Right atrium auricular region (tissue), 2 donors: ENCODE results near the gene CNTNAP5. TPM values are rescaled to one million over a fixed set of nuclear protein-coding genes. Genes with fewer than 3 reads are reported as not detected.

ENCODE experiments used
- DNase-seq: peaks from one replicate; pipeline ENCODE4 v3.0.0-alpha.2; 2019; ENCODE audit warnings: low spot score
- H3K27ac ChIP-seq, 2 donors: fragments of 200-600 bp; sonication (generic); 1 replicate in 1 of 2; 2 replicates in 1 of 2; pipeline ENCODE4 v1.5.1; 2016 to 2019
- H3K27me3 ChIP-seq, 2 donors: fragments of 200-600 bp; sonication (generic); one replicate each; pipeline versions ENCODE4 v1.5.1 to v1.6.0; 2017 to 2019
- H3K36me3 ChIP-seq: fragments of 200-600 bp; sonication (generic); one replicate; pipeline ENCODE4 v1.5.1; 2016
- H3K4me1 ChIP-seq, 2 donors: fragments of 200-600 bp; sonication (generic); one replicate each; pipeline versions ENCODE4 v1.5.1 to v1.6.0; 2017 to 2019
- H3K4me3 ChIP-seq, 2 donors: fragments of 200-600 bp; sonication (generic); 1 replicate in 1 of 2; 2 replicates in 1 of 2; pipeline ENCODE4 v1.5.1; 2017 to 2019; ENCODE audit warnings: mild to moderate bottlenecking in 1 of 2, moderate library complexity in 1 of 2
- H3K9me3 ChIP-seq, 2 donors: fragments of 200-600 bp; sonication (generic); one replicate each; pipeline ENCODE4 v1.5.1; 2019
- CTCF ChIP-seq, 2 donors: fragments of 200-600 bp; sonication (generic); IDR thresholded peaks; one replicate each; pipeline ENCODE4 v1.5.1; 2019; ENCODE audit warnings: antibody characterized with exemption in 2 of 2
- total RNA-seq, 2 donors: library from RNA; depleted of rRNA; stranded (reverse); fragments of >200 nt; gene quantifications; one replicate each; pipeline ENCODE4 v1.1.0, GENCODE V29; 2016

Gene CNTNAP5
- total RNA-seq, 2 donors from 2014 or later: not detected

GRCh38 chr2:124894199-124894598 is 869.1 kb downstream of the CNTNAP5 start:
- H3K36me3 ChIP-seq: no peaks in the 10 kb centered on the region
- no peak for DNase-seq
- no peaks in the 10 kb centered on the region for H3K27me3 ChIP-seq
- H3K4me3 ChIP-seq: no peak overlapping the region
- no peak for TF ChIP-seq CTCF (IDR thresholded peaks at IDR 0.05)
- H3K27ac ChIP-seq: no peak overlapping the region
- no peaks in the 10 kb centered on the region for H3K9me3 ChIP-seq
- H3K4me1 ChIP-seq: no peaks in the 10 kb centered on the region

- H3K36me3 ChIP-seq: no peaks in the 10 kb centered on the region
- H3K9me3 ChIP-seq: no peaks in the 10 kb centered on the region
- no peaks in the 10 kb centered on the region for H3K27me3 ChIP-seq
- no peak for TF ChIP-seq CTCF (IDR thresholded peaks at IDR 0.05)
- no peak for DNase-seq
- H3K4me1 ChIP-seq: no peaks in the 10 kb centered on the region
- H3K27ac ChIP-seq: no peak overlapping the region
- H3K4me3 ChIP-seq: no peak overlapping the region
These were observed 873.7 kb downstream of the CNTNAP5 start for GRCh38 chr2:124898827-124899226.

GRCh38 chr2:124908411-124908810 is 883.3 kb downstream of the CNTNAP5 start:
- no peak for DNase-seq
- H3K27me3 ChIP-seq: no peaks in the 10 kb centered on the region
- H3K27ac ChIP-seq: no peak overlapping the region
- H3K36me3 ChIP-seq: no peaks in the 10 kb centered on the region
- no peak overlapping the region for H3K4me3 ChIP-seq
- H3K9me3 ChIP-seq: no peaks in the 10 kb centered on the region
- no peak for TF ChIP-seq CTCF (IDR thresholded peaks at IDR 0.05)
- no peaks in the 10 kb centered on the region for H3K4me1 ChIP-seq

- TF ChIP-seq CTCF (IDR thresholded peaks at IDR 0.05): no peak
- H3K9me3 ChIP-seq: no peaks in the 10 kb centered on the region
- H3K27me3 ChIP-seq: no peaks in the 10 kb centered on the region
- H3K36me3 ChIP-seq: no peaks in the 10 kb centered on the region
- H3K27ac ChIP-seq: no peak overlapping the region
- no peak overlapping the region for H3K4me3 ChIP-seq
- H3K4me1 ChIP-seq: no peaks in the 10 kb centered on the region
- DNase-seq: no peak
These were observed 886.5 kb downstream of the CNTNAP5 start for GRCh38 chr2:124911560-124911959.

GRCh38 chr2:124913868-124914267 is 888.8 kb downstream of the CNTNAP5 start:
- Histone ChIP-seq H3K9me3 (no peaks in the 10 kb centered on the region), H3K4me3 (no peak overlapping the region), H3K36me3 (no peaks in the 10 kb centered on the region), H3K27me3 (no peaks in the 10 kb centered on the region), H3K27ac (no peak overlapping the region), H3K4me1 (no peaks in the 10 kb centered on the region)
- DNase-seq: no peak
- no peak for TF ChIP-seq CTCF (IDR thresholded peaks at IDR 0.05)

GRCh38 chr2:124915567-124915966 is 890.5 kb downstream of the CNTNAP5 start:
- Histone ChIP-seq H3K36me3 (no peaks in the 10 kb centered on the region), H3K27ac (no peak overlapping the region), H3K27me3 (no peaks in the 10 kb centered on the region), H3K9me3 (no peaks in the 10 kb centered on the region), H3K4me1 (no peaks in the 10 kb centered on the region), H3K4me3 (no peak overlapping the region)
- no peak for DNase-seq
- no peak for TF ChIP-seq CTCF (IDR thresholded peaks at IDR 0.05)
